Testis (tissue), 3 donors: Measurements from ENCODE around the gene GATAD2B. TPM values are rescaled to one million over a fixed set of nuclear protein-coding genes. Genes with fewer than 3 reads are reported as not detected.

Experiments used
- DNase-seq: peaks from one replicate; pipeline ENCODE4 v3.0.0-alpha.2; 2019
- H3K27ac ChIP-seq, 2 donors: fragments of 200-600 bp; sonication (generic); one replicate each; pipeline ENCODE4 v1.5.1; 2019
- H3K27me3 ChIP-seq: fragments of 200-600 bp; sonication (generic); one replicate; pipeline ENCODE4 v1.5.1; 2019
- H3K36me3 ChIP-seq: fragments of 200-600 bp; sonication (generic); one replicate; pipeline ENCODE4 v1.5.1; 2017; ENCODE audit warnings: low read depth; ENCODE audit errors: missing control alignments
- H3K4me1 ChIP-seq: fragments of 200-600 bp; sonication (generic); one replicate; pipeline ENCODE4 v1.5.1; 2019
- H3K4me3 ChIP-seq, 2 donors: fragments of 200-600 bp; sonication (generic); one replicate each; pipeline ENCODE4 v1.5.1; 2017 to 2019
- H3K9me3 ChIP-seq: fragments of 200-600 bp; sonication (generic); one replicate; pipeline ENCODE4 v1.5.1; 2017
- POLR2A ChIP-seq: fragments of 450-650 bp; IDR thresholded peaks from one replicate; pipeline ENCODE4 v1.6.1; 2017; ENCODE audit warnings: antibody characterized with exemption, mild to moderate bottlenecking, moderate library complexity
- WGBS, 2 donors: methylation state at CpG; one replicate each; pipeline ENCODE4 v1.1.5; 2018; 5-methylcytosine and 5-hydroxymethylcytosine counted together
- intact Hi-C: fragments of 100-400 bp; cut with DNase I; formaldehyde crosslinking; loops from one replicate; pipeline ENCODE4 v1.15.1; 2023; ENCODE audit warnings: low total_unique reads
- polyA plus RNA-seq: library from polyadenylated mRNA; stranded (reverse); fragments of 350-450 nt; fragmentation: Illumina TruSeq; extraction: RNeasy Lipid Tissue Mini Kit (QIAGEN cat#74804); gene quantifications from one replicate; pipeline ENCODE4 v1.2.3, GENCODE V29; 2014; ENCODE audit warnings: low read depth, low replicate concordance; ENCODE audit not compliant: insufficient read depth
- total RNA-seq, 2 donors: library from RNA; depleted of rRNA; stranded (reverse); fragments of >200 nt; gene quantifications; one replicate each; pipeline ENCODE4 v1.2.3, GENCODE V29; 2016
- TF ChIP-seq, protein P1 (sequence below), 3 experiments: fragments of 450-650 bp in 2 of 3; fragments of 200-600 bp in 1 of 3; sonication (generic) in 1 of 3; IDR thresholded peaks; one replicate each; pipeline ENCODE4 v1.5.1; 2016 to 2019; ENCODE audit warnings: antibody characterized with exemption in 3 of 3, mild to moderate bottlenecking in 2 of 3, moderate library complexity in 1 of 3

The GATAD2B gene
- total and polyA plus RNA-seq, 3 donors from 2014 or later = 26.5 to 37.4 (median 32.1) TPM

GRCh38 chr1:153954826-153955225 lies 32.1 kb upstream of the GATAD2B start:
- no peaks in the 10 kb centered on the region for H3K9me3 ChIP-seq
- TF ChIP-seq, protein P1, sequence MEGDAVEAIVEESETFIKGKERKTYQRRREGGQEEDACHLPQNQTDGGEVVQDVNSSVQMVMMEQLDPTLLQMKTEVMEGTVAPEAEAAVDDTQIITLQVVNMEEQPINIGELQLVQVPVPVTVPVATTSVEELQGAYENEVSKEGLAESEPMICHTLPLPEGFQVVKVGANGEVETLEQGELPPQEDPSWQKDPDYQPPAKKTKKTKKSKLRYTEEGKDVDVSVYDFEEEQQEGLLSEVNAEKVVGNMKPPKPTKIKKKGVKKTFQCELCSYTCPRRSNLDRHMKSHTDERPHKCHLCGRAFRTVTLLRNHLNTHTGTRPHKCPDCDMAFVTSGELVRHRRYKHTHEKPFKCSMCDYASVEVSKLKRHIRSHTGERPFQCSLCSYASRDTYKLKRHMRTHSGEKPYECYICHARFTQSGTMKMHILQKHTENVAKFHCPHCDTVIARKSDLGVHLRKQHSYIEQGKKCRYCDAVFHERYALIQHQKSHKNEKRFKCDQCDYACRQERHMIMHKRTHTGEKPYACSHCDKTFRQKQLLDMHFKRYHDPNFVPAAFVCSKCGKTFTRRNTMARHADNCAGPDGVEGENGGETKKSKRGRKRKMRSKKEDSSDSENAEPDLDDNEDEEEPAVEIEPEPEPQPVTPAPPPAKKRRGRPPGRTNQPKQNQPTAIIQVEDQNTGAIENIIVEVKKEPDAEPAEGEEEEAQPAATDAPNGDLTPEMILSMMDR (IDR thresholded peaks at IDR 0.05) = no peak
- no peak for TF ChIP-seq POLR2A
- intact Hi-C loops = no loop called here
- no peaks in the 10 kb centered on the region for H3K36me3 ChIP-seq
- H3K27me3 ChIP-seq = no peaks in the 10 kb centered on the region
- no peak overlapping the region for H3K27ac ChIP-seq
- DNase-seq = no peak
- no peak overlapping the region for H3K4me3 ChIP-seq
- 89 to 90% methylated on average over 10 of the region's 10 CpGs for WGBS, 2 donors
- H3K4me1 ChIP-seq = peaks cover 29% of the 10 kb centered on the region

GRCh38 chr1:153953859-153954365 lies 31.1 kb upstream of the GATAD2B start:
- H3K4me1 ChIP-seq = peaks cover 23% of the 10 kb centered on the region
- DNase-seq = no peak
- intact Hi-C loops = no loop called here
- H3K9me3 ChIP-seq = no peaks in the 10 kb centered on the region
- H3K27me3 ChIP-seq = no peaks in the 10 kb centered on the region
- no peaks in the 10 kb centered on the region for H3K36me3 ChIP-seq
- H3K4me3 ChIP-seq = no peak overlapping the region
- H3K27ac ChIP-seq = no peak overlapping the region
- TF ChIP-seq, protein P1 (IDR thresholded peaks at IDR 0.05) = no peak
- no peak for TF ChIP-seq POLR2A
- 54 to 65% methylated on average over 4 of the region's 4 CpGs for WGBS, 2 donors

GRCh38 chr1:153951801-153952200 lies 29.0 kb upstream of the GATAD2B start:
- no peaks in the 10 kb centered on the region for H3K36me3 ChIP-seq
- TF ChIP-seq, protein P1 (IDR thresholded peaks at IDR 0.05) = no peak
- TF ChIP-seq POLR2A = no peak
- no peaks in the 10 kb centered on the region for H3K9me3 ChIP-seq
- 82 to 92% methylated on average over 2 of the region's 2 CpGs for WGBS, 2 donors
- intact Hi-C loops = no loop called here
- H3K27ac ChIP-seq = no peak overlapping the region
- H3K27me3 ChIP-seq = no peaks in the 10 kb centered on the region
- DNase-seq = no peak
- H3K4me3 ChIP-seq = no peak overlapping the region
- peaks cover 16% of the 10 kb centered on the region for H3K4me1 ChIP-seq

GRCh38 chr1:153951183-153951582 lies 28.4 kb upstream of the GATAD2B start:
- no peaks in the 10 kb centered on the region for H3K27me3 ChIP-seq
- DNase-seq = no peak
- H3K27ac ChIP-seq = no peak overlapping the region
- H3K36me3 ChIP-seq = no peaks in the 10 kb centered on the region
- H3K4me3 ChIP-seq = no peak overlapping the region
- peaks cover 13% of the 10 kb centered on the region for H3K4me1 ChIP-seq
- H3K9me3 ChIP-seq = no peaks in the 10 kb centered on the region
- TF ChIP-seq POLR2A = no peak
- TF ChIP-seq, protein P1 (IDR thresholded peaks at IDR 0.05) = no peak
- 91 to 93% methylated on average over 11 of the region's 11 CpGs for WGBS, 2 donors
- intact Hi-C loops = no loop called here

- Histone ChIP-seq H3K4me1 (peaks cover 17% of the 10 kb centered on the region), H3K4me3 (peak within 1 kb of the TSS; percentile 65 to 98), H3K27me3 (no peaks in the 10 kb centered on the region), H3K27ac (peak within 1 kb of the TSS; percentile 84 to 98), H3K9me3 (no peaks in the 10 kb centered on the region), H3K36me3 (no peaks in the 10 kb centered on the region)
- TF ChIP-seq, protein P1 (IDR thresholded peaks at IDR 0.05) = peak; percentile 89 to 96 (median 89)
- TF ChIP-seq POLR2A = no peak
- WGBS, 2 donors = 8 to 19% methylated on average over 6 to 27 of the region's 28 CpGs
- DNase-seq = peak; percentile 87
- intact Hi-C loops = loop anchor here (10.0 kb wide), 1 partner anchor 152 kb away; no protein-coding TSS in a partner anchor
Measured at GRCh38 chr1:153946622-153947241, 24.0 kb upstream of the GATAD2B start, which contains the start of gene DENND4B. Gene DENND4B, minus strand, starts transcription at chr1:153946718. Its CDS starts 2,344 bp downstream, at chr1:153944374.
